GM12875 (cell line): ENCODE data around the gene IL31RA.
A peak's percentile ranks its signal among the peaks of the same experiment; 100 is the strongest.

ENCODE experiments used
- H3K4me3 ChIP-seq: one replicate; pipeline ENCODE4 v1.5.1; 2011; ENCODE audit warnings: low read depth, low read length, control low read depth
- CTCF ChIP-seq: IDR thresholded peaks from 2 replicates; pipeline ENCODE4 v1.5.1; 2011; ENCODE audit warnings: low read depth, mild to moderate bottlenecking, control low read depth, inconsistent platforms, low read length, moderate library complexity, borderline replicate concordance; ENCODE audit not compliant: insufficient read depth

IL31RA gene

GRCh38 chr5:55917402-55918086, 66.4 kb downstream of the IL31RA start:
- H3K4me3 ChIP-seq: no peak overlapping the region
- TF ChIP-seq CTCF: no peak

GRCh38 chr5:55918087-55919035, 67.2 kb downstream of the IL31RA start:
- no peak overlapping the region for H3K4me3 ChIP-seq
- no peak for TF ChIP-seq CTCF

GRCh38 chr5:55919625-55920024, 68.5 kb downstream of the IL31RA start:
- H3K4me3 ChIP-seq: no peak overlapping the region
- no peak for TF ChIP-seq CTCF

GRCh38 chr5:55920784-55921183, 69.6 kb downstream of the IL31RA start:
- no peak for TF ChIP-seq CTCF
- no peak overlapping the region for H3K4me3 ChIP-seq

- H3K4me3 ChIP-seq: no peak overlapping the region
- TF ChIP-seq CTCF: no peak
Measured at GRCh38 chr5:55921617-55922016, 70.5 kb downstream of the IL31RA start.

GRCh38 chr5:55923177-55923771, 72.1 kb downstream of the IL31RA start:
- TF ChIP-seq CTCF: no peak
- H3K4me3 ChIP-seq: peak overlapping the region; percentile 26
